ENCODE data around the gene LTBP1. TPM values are rescaled to one million over a fixed set of nuclear protein-coding genes. Genes with fewer than 3 reads are reported as not detected.

LTBP1 gene
- total RNA-seq, 1 experiment from 2014 or later: 13.9 TPM

DNA sequence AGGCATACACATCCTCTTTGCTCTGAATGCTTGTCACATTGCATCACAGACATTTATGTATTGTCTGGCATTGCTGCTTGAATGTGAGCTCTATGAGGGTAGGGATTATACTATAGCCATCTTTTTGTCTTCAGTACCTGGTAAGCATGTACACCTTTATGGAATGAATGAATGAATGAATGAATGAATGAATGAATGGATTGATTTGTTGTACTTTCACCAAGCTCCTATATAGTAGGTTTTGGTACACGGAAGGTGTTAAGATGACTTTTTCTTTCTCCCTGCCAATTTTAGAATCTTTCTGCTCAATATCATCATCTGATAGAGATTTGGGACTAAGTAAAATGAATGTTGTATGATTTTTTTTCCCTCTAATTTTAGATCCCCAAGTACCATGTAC lies 13.5 kb downstream of the LTBP1 start:
- intact Hi-C loops (cut with micrococcal nuclease; ENCODE audit: unreplicated experiment): no loop called here
- no TSS peak for BruUV-seq (replicated peaks)
- no peaks in the 10 kb centered on the region for H3K36me3 Mint-ChIP-seq (ENCODE audit: insufficient read depth, unreplicated experiment)
- H3K27ac Mint-ChIP-seq (ENCODE audit: unreplicated experiment): no peak overlapping the region
- DNase-seq: no peak
- no peaks in the 10 kb centered on the region for H3K9me3 Mint-ChIP-seq (ENCODE audit: low read depth, unreplicated experiment)
- H3K4me3 Mint-ChIP-seq (ENCODE audit: low read depth, unreplicated experiment): no peak overlapping the region
- H3K27me3 Mint-ChIP-seq (ENCODE audit: unreplicated experiment): no peaks in the 10 kb centered on the region
- H3K4me1 Mint-ChIP-seq (ENCODE audit: low read depth, unreplicated experiment): no peaks in the 10 kb centered on the region
- CTCF ChIA-PET: no interaction called here
- TF ChIP-seq, protein P1, sequence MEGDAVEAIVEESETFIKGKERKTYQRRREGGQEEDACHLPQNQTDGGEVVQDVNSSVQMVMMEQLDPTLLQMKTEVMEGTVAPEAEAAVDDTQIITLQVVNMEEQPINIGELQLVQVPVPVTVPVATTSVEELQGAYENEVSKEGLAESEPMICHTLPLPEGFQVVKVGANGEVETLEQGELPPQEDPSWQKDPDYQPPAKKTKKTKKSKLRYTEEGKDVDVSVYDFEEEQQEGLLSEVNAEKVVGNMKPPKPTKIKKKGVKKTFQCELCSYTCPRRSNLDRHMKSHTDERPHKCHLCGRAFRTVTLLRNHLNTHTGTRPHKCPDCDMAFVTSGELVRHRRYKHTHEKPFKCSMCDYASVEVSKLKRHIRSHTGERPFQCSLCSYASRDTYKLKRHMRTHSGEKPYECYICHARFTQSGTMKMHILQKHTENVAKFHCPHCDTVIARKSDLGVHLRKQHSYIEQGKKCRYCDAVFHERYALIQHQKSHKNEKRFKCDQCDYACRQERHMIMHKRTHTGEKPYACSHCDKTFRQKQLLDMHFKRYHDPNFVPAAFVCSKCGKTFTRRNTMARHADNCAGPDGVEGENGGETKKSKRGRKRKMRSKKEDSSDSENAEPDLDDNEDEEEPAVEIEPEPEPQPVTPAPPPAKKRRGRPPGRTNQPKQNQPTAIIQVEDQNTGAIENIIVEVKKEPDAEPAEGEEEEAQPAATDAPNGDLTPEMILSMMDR (IDR thresholded peaks at IDR 0.05; ENCODE audit: unreplicated experiment): no peak

DNA sequence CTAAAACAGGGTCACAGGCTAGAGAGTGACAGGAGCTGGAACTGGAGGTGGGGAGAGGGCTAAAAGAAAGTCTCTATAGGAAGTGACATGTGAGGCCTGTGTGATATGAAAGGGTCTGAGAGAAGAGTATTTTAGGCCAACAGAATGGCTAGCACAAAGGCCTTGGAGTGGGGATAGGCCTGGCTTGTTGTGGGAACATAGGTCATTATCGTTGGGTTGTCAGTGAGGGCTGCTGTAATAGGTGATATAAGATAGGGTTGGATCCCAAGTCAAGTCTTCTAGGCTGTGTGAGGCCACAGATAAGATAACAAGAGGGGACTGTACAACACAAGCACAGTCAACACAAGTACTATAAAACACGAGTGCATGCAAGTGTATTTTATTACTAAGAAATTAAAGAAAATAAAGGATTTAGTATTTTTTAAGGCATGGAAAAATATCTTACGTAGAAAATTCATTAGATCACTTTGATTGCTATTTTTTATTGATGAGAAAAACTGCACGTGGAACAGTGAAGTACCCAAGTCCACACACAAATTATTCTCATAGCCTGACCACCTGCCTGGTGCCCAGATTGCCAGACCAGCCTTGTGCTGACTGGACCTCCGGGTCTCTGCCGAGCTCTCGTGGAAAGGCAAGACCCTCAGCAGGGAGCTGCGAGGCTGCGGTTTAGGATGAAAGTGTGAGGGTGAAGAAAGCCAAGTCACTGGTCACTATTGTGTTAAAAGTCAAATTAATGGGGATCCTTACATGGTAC lies 14.1 kb downstream of the LTBP1 start:
- no peaks in the 10 kb centered on the region for H3K9me3 Mint-ChIP-seq (ENCODE audit: low read depth, unreplicated experiment)
- DNase-seq: no peak
- H3K36me3 Mint-ChIP-seq (ENCODE audit: insufficient read depth, unreplicated experiment): no peaks in the 10 kb centered on the region
- no peak overlapping the region for H3K4me3 Mint-ChIP-seq (ENCODE audit: low read depth, unreplicated experiment)
- no peaks in the 10 kb centered on the region for H3K27me3 Mint-ChIP-seq (ENCODE audit: unreplicated experiment)
- no TSS peak for BruUV-seq (replicated peaks)
- H3K4me1 Mint-ChIP-seq (ENCODE audit: low read depth, unreplicated experiment): no peaks in the 10 kb centered on the region
- intact Hi-C loops (cut with micrococcal nuclease; ENCODE audit: unreplicated experiment): no loop called here
- CTCF ChIA-PET: no interaction called here
- TF ChIP-seq, protein P1 (IDR thresholded peaks at IDR 0.05; ENCODE audit: unreplicated experiment): no peak
- no peak overlapping the region for H3K27ac Mint-ChIP-seq (ENCODE audit: unreplicated experiment)

DNA sequence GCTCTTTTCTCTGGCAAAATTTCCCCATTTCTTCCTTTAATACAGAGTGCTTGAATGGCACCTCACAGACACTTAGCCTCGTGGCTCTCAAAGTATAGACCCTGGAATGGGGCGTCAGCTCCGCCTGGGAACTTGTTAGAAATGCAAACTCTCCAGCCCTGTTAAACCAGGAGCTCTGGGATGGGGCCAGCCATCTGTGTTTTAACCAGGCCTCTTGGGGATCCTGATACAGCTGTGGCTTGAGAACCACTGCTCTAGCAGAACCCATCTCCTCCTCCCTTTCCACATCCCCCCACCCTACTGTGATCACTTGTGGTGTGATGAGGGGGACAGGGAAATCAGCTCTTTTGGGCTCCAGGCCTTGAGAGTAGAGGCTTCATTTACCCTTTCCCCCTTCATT lies 15.9 kb downstream of the LTBP1 start:
- H3K4me3 Mint-ChIP-seq (ENCODE audit: low read depth, unreplicated experiment): no peak overlapping the region
- no peaks in the 10 kb centered on the region for H3K4me1 Mint-ChIP-seq (ENCODE audit: low read depth, unreplicated experiment)
- TF ChIP-seq, protein P1 (IDR thresholded peaks at IDR 0.05; ENCODE audit: unreplicated experiment): no peak
- intact Hi-C loops (cut with micrococcal nuclease; ENCODE audit: unreplicated experiment): no loop called here
- no TSS peak for BruUV-seq (replicated peaks)
- no peaks in the 10 kb centered on the region for H3K27me3 Mint-ChIP-seq (ENCODE audit: unreplicated experiment)
- no peaks in the 10 kb centered on the region for H3K9me3 Mint-ChIP-seq (ENCODE audit: low read depth, unreplicated experiment)
- DNase-seq: no peak
- H3K27ac Mint-ChIP-seq (ENCODE audit: unreplicated experiment): no peak overlapping the region
- no peaks in the 10 kb centered on the region for H3K36me3 Mint-ChIP-seq (ENCODE audit: insufficient read depth, unreplicated experiment)
- CTCF ChIA-PET: no interaction called here

DNA sequence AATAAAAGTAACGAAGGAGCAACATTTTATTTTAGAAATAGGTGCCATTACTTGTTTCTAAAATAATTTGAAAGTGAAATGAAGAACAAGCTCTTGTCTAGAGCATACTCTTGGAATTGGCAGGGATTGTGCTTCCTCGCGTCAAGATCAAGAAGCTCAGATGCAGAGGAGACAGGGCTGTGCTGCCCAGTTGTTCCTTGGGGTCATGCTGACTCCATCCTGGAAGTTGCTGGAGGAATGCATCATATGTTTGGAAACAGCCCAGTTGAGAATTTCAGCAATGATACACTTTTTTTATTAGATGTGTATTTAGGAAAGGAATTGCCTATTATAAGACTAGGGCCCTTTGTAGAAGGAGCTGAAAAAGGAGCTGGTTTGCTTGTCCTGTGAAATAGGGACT lies 17.2 kb downstream of the LTBP1 start:
- TF ChIP-seq, protein P1 (IDR thresholded peaks at IDR 0.05; ENCODE audit: unreplicated experiment): no peak
- Mint-ChIP-seq H3K4me3 (ENCODE audit: low read depth, unreplicated experiment) (no peak overlapping the region), H3K27ac (ENCODE audit: unreplicated experiment) (no peak overlapping the region), H3K27me3 (ENCODE audit: unreplicated experiment) (no peaks in the 10 kb centered on the region), H3K9me3 (ENCODE audit: low read depth, unreplicated experiment) (no peaks in the 10 kb centered on the region), H3K4me1 (ENCODE audit: low read depth, unreplicated experiment) (no peaks in the 10 kb centered on the region), H3K36me3 (ENCODE audit: insufficient read depth, unreplicated experiment) (no peaks in the 10 kb centered on the region)
- no peak for DNase-seq
- no TSS peak for BruUV-seq (replicated peaks)
- CTCF ChIA-PET: no interaction called here
- intact Hi-C loops (cut with micrococcal nuclease; ENCODE audit: unreplicated experiment): no loop called here

Measured in Calu3 (cell line).